Lung microvascular endothelial cell (primary cell): ENCODE measurements around the gene OR10V1. TPM values are rescaled to one million over a fixed set of nuclear protein-coding genes. Genes with fewer than 3 reads are reported as not detected.

Source experiments
- DNase-seq, 2 donors: peaks; one replicate each; pipeline versions ENCODE4 v3.0.0 to v3.0.0-alpha.2; 2010; ENCODE audit warnings: low read depth in 2 of 2
- total RNA-seq: library from RNA; depleted of rRNA; stranded (reverse); fragments of >200 nt; gene quantifications from 2 replicates; pipeline ENCODE4 v1.2.1, GENCODE V29; 2014

Gene OR10V1
- total RNA-seq, 1 donor from 2014 or later, result not detected

DNA sequence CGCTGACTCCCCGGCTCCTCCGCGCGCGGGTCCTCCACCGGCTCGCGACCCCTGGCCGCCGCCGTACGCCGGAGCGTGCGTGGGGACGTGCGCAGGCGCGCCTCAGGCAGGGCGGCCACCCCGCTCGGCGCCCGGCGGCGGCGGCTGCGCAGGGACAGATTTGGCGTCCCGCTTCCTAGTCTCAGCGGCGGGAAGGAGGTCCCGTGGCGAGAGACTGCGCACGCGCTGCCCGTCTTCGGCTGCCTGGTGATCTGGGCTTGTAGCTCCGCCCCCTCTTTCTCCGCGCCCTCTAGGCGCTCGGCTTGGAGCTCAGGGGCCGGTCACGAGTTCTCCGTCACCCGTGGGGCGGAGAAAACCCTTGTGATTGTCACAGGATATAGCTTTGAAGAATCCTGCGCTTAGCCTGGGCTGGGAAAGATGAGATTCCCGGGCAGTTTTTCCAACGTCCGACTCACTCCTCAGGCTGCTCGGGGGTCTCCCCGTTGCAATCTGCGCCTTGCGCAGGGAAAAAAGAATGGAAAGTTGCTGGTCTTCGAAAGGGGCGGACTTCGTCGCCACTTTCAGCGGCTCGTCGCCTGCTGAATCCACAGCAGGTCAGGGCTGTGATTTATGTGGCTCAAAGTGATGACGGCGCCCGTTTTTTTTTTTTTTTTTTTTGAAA lies 44.6 kb downstream of the OR10V1 start, which contains the start of gene PATL1:
PATL1 (minus strand) TSS at position 88 of the 661 bp plus-strand sequence. CDS start 142 bp downstream, outside the sequence.
- peak; percentile 99 to 100 for DNase-seq

GRCh38 chr11:59668188-59668949 lies 45.3 kb downstream of the OR10V1 start:
- DNase-seq, result peak in 1 of 2 donors; percentile 49

GRCh38 chr11:59667812-59668187 lies 45.8 kb downstream of the OR10V1 start:
- DNase-seq, result peak in 1 of 2 donors; percentile 14

DNA sequence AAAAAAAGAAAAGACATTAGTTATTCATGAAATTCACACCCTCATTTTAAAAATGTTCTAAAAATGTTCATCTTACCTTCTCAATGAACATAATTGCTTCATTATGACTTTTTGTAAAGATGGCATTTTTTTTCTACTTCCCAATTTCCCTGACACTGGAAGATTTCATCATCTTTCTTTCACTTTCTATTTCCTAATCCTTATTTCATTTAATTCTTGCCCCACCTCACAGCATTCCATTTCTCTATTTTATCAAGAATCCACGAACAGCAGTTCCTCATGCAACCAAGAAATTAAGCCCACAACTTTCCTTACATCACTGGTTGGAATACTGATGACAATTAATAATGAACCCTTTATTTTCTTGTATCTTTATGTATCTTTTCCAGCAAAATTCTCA lies 46.7 kb downstream of the OR10V1 start:
- DNase-seq, result peak in 1 of 2 donors; percentile 5

Other genes with a start within 250 kb of the OR10V1 start
- not detected in 2 replicates for gene OR4D10, start 240.5 kb downstream of the OR10V1 start, total RNA-seq
- not detected in 2 replicates for gene OR4D11, start 210.3 kb downstream of the OR10V1 start, total RNA-seq
- gene OR4D9, start 202.3 kb downstream of the OR10V1 start, total RNA-seq, result not detected in 2 replicates
- 31.2 and 65.9 TPM in 2 replicates for gene OSBP, start 98.1 kb downstream of the OR10V1 start, total RNA-seq
- 4.4 and 8.9 TPM in 2 replicates for gene PATL1, start 44.8 kb downstream of the OR10V1 start, total RNA-seq
- 59.1 and 86.3 TPM in 2 replicates for gene STX3, start 41.5 kb upstream of the OR10V1 start, total RNA-seq
- gene MRPL16, start 96.9 kb upstream of the OR10V1 start, total RNA-seq, result 19.4 and 25.5 TPM in 2 replicates
- gene CBLIF, start 131.7 kb upstream of the OR10V1 start, total RNA-seq, result not detected in 2 replicates
- gene TCN1, start 152.6 kb upstream of the OR10V1 start, total RNA-seq, result not detected in 2 replicates
- not detected in 2 replicates for gene OOSP3, start 164.9 kb upstream of the OR10V1 start, total RNA-seq
- not detected in 2 replicates for gene OOSP1, start 224.6 kb upstream of the OR10V1 start, total RNA-seq